HG02938 (cell line): ENCODE measurements around the gene RTEL1.
"Not testable (repeated sequence)": the region's sequence is repeated elsewhere in the genome, so short reads cannot be mapped to it uniquely, and the experiment has no call there.

Experiments
- ATAC-seq: cut with Tn5 transposase; IDR thresholded peaks from one replicate; pipeline ENCODE4 v1.9.1; 2021; ENCODE audit warnings: mild to moderate bottlenecking, moderate library complexity; ENCODE audit not compliant: unreplicated experiment

Gene RTEL1

GRCh38 chr20:63657937-63658748 lies at the start of gene RTEL1:
Gene RTEL1, plus strand, starts transcription at chr20:63658312. Its CDS starts 1,091 bp downstream, at chr20:63659403.
- ATAC-seq = peak; percentile 76

GRCh38 chr20:63610581-63611435 lies 47.3 kb upstream of the RTEL1 start:
- ATAC-seq = no peak

- no peak for ATAC-seq
These were observed 46.5 kb upstream of the RTEL1 start for GRCh38 chr20:63611646-63612045.

GRCh38 chr20:63612276-63612931 lies 45.7 kb upstream of the RTEL1 start:
- ATAC-seq = no peak

GRCh38 chr20:63613863-63614594 lies 44.1 kb upstream of the RTEL1 start:
- not testable (repeated sequence) for ATAC-seq

GRCh38 chr20:63617092-63617875 lies 40.8 kb upstream of the RTEL1 start:
- no peak for ATAC-seq

GRCh38 chr20:63617876-63618265 lies 40.2 kb upstream of the RTEL1 start:
- ATAC-seq = no peak

- ATAC-seq = no peak
These were observed 39.7 kb upstream of the RTEL1 start for GRCh38 chr20:63618291-63618980.

- no peak for ATAC-seq
These were observed 39.0 kb upstream of the RTEL1 start for GRCh38 chr20:63619086-63619485.

GRCh38 chr20:63619505-63619904 lies 38.6 kb upstream of the RTEL1 start:
- ATAC-seq = no peak

GRCh38 chr20:63620991-63621390 lies 37.1 kb upstream of the RTEL1 start:
- ATAC-seq = no peak

GRCh38 chr20:63622096-63622495 lies 36.0 kb upstream of the RTEL1 start:
- ATAC-seq = no peak

- ATAC-seq = no peak
These were observed 35.4 kb upstream of the RTEL1 start for GRCh38 chr20:63622732-63623131.

- ATAC-seq = no peak
These were observed 33.6 kb upstream of the RTEL1 start for GRCh38 chr20:63624486-63624885.

- ATAC-seq = no peak
These were observed 32.2 kb upstream of the RTEL1 start for GRCh38 chr20:63625771-63626423.

GRCh38 chr20:63626424-63627128 lies 31.5 kb upstream of the RTEL1 start, which contains the start of gene GMEB2:
Gene GMEB2, minus strand, starts transcription at chr20:63627101. Its CDS starts 7,704 bp downstream, at chr20:63619397.
- ATAC-seq = peak; percentile 44

GRCh38 chr20:63627129-63627750 lies 30.9 kb upstream of the RTEL1 start:
- ATAC-seq = peak; percentile 68
